ENCODE results near the gene PPL.

PPL gene

GRCh38 chr16:4837733-4838501 is 99.0 kb downstream of the PPL start:
- TF ChIP-seq CTCF (conservative IDR thresholded peaks at IDR 0.05): no peak
- H3K27ac ChIP-seq: no peak overlapping the region

- H3K27ac ChIP-seq: peak overlapping the region; percentile 22
- TF ChIP-seq CTCF (conservative IDR thresholded peaks at IDR 0.05): no peak
Observed at GRCh38 chr16:4836727-4837126, 100.2 kb downstream of the PPL start.

DNA sequence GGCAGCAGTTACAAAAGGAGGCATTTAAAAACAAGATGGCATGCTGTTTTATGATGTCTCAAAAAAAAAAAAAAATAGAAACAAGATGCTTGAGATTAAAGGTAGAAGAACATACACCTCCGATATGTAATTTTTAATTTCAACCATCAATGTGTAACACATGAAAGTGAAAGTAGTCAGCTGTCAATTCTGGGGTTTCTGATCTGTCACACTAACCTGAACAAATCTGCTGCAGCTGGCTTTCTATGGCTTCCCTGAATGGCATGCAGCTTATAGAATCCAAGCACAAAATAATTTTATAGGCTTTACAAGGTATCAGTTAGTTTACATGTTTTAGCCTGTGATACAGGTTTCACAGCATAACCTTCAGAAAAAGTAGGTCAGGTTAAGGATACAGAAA is 103.4 kb downstream of the PPL start:
- no peak for TF ChIP-seq CTCF (conservative IDR thresholded peaks at IDR 0.05)
- peak overlapping the region; percentile 56; the same call in 1 of the 2 replicates for H3K27ac ChIP-seq

DNA sequence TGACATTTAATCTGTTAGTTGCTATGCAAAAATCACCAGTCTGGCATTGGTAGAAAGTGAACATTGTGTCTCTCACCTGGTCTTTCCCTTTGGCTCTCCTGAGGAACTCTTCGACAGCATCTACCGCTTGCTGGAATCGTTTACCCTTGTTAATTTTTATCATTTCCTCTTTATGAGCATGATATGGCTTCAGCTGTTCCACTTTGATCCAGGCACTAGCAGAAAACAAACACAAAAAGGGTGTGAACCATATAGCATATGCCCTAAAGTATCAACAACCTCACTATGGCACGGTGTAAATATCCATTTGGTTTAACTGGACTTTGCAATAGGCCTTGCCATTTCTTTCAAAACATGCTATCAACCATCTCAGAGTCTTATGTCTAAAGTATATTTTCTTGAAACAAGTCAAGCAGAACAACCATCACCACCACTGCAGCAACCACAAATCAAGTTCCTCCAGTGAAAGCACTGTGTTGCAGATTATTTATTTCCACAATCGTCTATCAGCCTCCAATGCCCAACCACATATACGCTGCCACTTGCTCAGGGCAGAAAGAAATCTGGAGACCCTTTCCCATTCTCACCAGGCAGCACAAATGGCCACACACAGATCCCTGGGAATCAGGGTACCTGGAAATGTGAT is 104.1 kb downstream of the PPL start:
- peak overlapping the region; percentile 56; the same call in 1 of the 2 replicates for H3K27ac ChIP-seq
- no peak for TF ChIP-seq CTCF (conservative IDR thresholded peaks at IDR 0.05)

Measured in VCaP (cell line).